ENCODE results near the gene C1QTNF7. TPM values are rescaled to one million over a fixed set of nuclear protein-coding genes. Genes with fewer than 3 reads are reported as not detected.

The C1QTNF7 gene
- polyA plus RNA-seq, 1 of the 3 experiments (the other 2 are of a cell fraction), result not detected

GRCh38 chr4:15385928-15386327 is 41.9 kb upstream of the C1QTNF7 start:
- Histone ChIP-seq H3K4me3 (ENCODE audit: low read depth in 2 of 2, low read length in 1 of 2) (no peak overlapping the region), H3K4me1 (ENCODE audit: control insufficient read depth in 1 of 2, insufficient read depth in 2 of 2, low read depth in 1 of 2, low read length in 1 of 2) (peaks cover 0 to 15% of the 10 kb centered on the region in 2 experiments; a peak in 1 of 4 replicates), H3K79me2 (ENCODE audit: insufficient read depth) (no peaks in the 10 kb centered on the region), H3K9me3 (no peaks in the 10 kb centered on the region), H3K27ac (ENCODE audit: low read depth in 2 of 2, low read length in 1 of 2) (no peak overlapping the region), H3K9ac (no peak overlapping the region), H3K4me2 (no peak overlapping the region), H4K20me1 (ENCODE audit: insufficient read depth) (no peaks in the 10 kb centered on the region), H2AFZ (ENCODE audit: low read depth) (no peak overlapping the region), H3K27me3 (ENCODE audit: insufficient read depth) (no peaks in the 10 kb centered on the region), H3F3A (replicated peaks; ENCODE audit: insufficient read depth) (no peaks in the 10 kb centered on the region), H3K36me3 (replicated peaks in 1 of 2; ENCODE audit: control insufficient read depth in 1 of 2, insufficient read depth in 2 of 2, low read length in 1 of 2) (no peaks in the 10 kb centered on the region), H3K9me2 (no peaks in the 10 kb centered on the region)
- WGBS (ENCODE audit: low lambda C conversion rate), result 82% methylated on average over 4 of the region's 4 CpGs
- no peak for DNase-seq
- POLR2A ChIA-PET, result no interaction called here
- TF ChIP-seq GATA2 (CRISPR knock-in tag; IDR thresholded peaks at IDR 0.05), result no peak
- CTCF ChIA-PET, result interaction anchor here (1.0 to 3.4 kb wide), 4 partner anchors 8 to 148 kb away, joined by 3 to 21 read pairs (median 4); no protein-coding TSS in a partner anchor

GRCh38 chr4:15390494-15390893 is 37.3 kb upstream of the C1QTNF7 start:
- Histone ChIP-seq H4K20me1 (ENCODE audit: insufficient read depth) (no peaks in the 10 kb centered on the region), H3K9ac (no peak overlapping the region), H3K27me3 (ENCODE audit: insufficient read depth) (no peaks in the 10 kb centered on the region), H3K9me2 (no peaks in the 10 kb centered on the region), H3K27ac (ENCODE audit: low read depth in 2 of 2, low read length in 1 of 2) (no peak overlapping the region), H3F3A (replicated peaks; ENCODE audit: insufficient read depth) (no peaks in the 10 kb centered on the region), H3K4me3 (ENCODE audit: low read depth in 2 of 2, low read length in 1 of 2) (no peak overlapping the region), H3K36me3 (replicated peaks in 1 of 2; ENCODE audit: control insufficient read depth in 1 of 2, insufficient read depth in 2 of 2, low read length in 1 of 2) (no peaks in the 10 kb centered on the region), H3K4me2 (no peak overlapping the region), H2AFZ (ENCODE audit: low read depth) (no peak overlapping the region), H3K9me3 (no peaks in the 10 kb centered on the region), H3K4me1 (ENCODE audit: control insufficient read depth in 1 of 2, insufficient read depth in 2 of 2, low read depth in 1 of 2, low read length in 1 of 2) (peaks cover 0 to 4% of the 10 kb centered on the region in 2 experiments; a peak in 1 of 4 replicates), H3K79me2 (ENCODE audit: insufficient read depth) (no peaks in the 10 kb centered on the region)
- no peak for DNase-seq
- CTCF ChIA-PET, result no interaction called here
- POLR2A ChIA-PET, result no interaction called here
- WGBS (ENCODE audit: low lambda C conversion rate), result 49% methylated on average over 3 of the region's 3 CpGs
- TF ChIP-seq EZH2phosphoT487 (IDR thresholded peaks at IDR 0.05; ENCODE audit: borderline replicate concordance, low read depth) (no peak), TAF1 (IDR thresholded peaks at IDR 0.05; ENCODE audit: borderline replicate concordance, low read depth, low read length) (no peak), RAD21 (IDR thresholded peaks at IDR 0.05; ENCODE audit: low read length) (no peak), USF2 (IDR thresholded peaks at IDR 0.05; ENCODE audit: borderline replicate concordance, low read depth, low read length) (no peak), GABPA (IDR thresholded peaks at IDR 0.05; ENCODE audit: low read depth) (no peak), RXRA (IDR thresholded peaks at IDR 0.05; ENCODE audit: borderline replicate concordance, low read depth) (no peak), SMC3 (IDR thresholded peaks at IDR 0.05; ENCODE audit: low read depth, low read length) (no peak), IRF3 (IDR thresholded peaks at IDR 0.05; ENCODE audit: low read depth, low read length) (no peak), NFIC (IDR thresholded peaks at IDR 0.05; ENCODE audit: borderline replicate concordance) (no peak), CHD2 (IDR thresholded peaks at IDR 0.05; ENCODE audit: low read length, partially characterized antibody) (no peak), RCOR1 (IDR thresholded peaks at IDR 0.05; ENCODE audit: low read length) (no peak), USF1 (IDR thresholded peaks at IDR 0.05; ENCODE audit: borderline replicate concordance, low read depth) (no peak), REST (IDR thresholded peaks at IDR 0.05; ENCODE audit: low read depth, low read length) (no peak), FOXJ3 (CRISPR knock-in tag; IDR thresholded peaks at IDR 0.05) (no peak)

All from SK-N-SH (cell line).